ENCODE results near the gene HAVCR1. TPM values are rescaled to one million over a fixed set of nuclear protein-coding genes. Genes with fewer than 3 reads are reported as not detected.
A peak's percentile ranks its signal among the peaks of the same experiment; 100 is the strongest.

Gene HAVCR1
- polyA plus RNA-seq, 2 of the 4 experiments (the other 2 are of a cell fraction): 94.7 to 103 TPM

DNA sequence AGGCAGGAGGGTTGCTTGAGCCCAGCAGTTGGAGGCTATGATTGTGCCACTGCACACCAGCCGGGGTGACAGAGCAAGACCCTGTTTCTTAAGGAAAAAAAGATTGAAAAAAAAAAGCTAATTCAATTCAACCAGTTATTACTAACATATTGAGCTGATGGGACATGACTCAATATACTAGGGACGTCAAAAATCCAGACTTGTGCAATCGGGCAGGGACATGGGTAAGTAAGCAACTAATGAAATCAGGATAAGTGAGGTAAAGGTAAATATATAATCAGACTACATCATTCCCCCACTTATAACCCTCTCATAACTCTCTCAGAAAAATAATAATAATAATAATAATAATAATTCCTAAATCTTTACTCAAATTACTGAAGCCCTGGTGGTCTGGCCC lies 975 bp upstream of the HAVCR1 start:
- peak overlapping the region; percentile 89 to 92 for H3K27ac ChIP-seq
- WGBS (ENCODE audit: missing lambda C conversion rate): 3% methylated on average over 3 of the region's 3 CpGs
- POLR2A ChIA-PET: interaction anchor here (0.6 to 1.9 kb wide), 3 partner anchors 10 to 82 kb away, joined by 7 read pairs; partner anchors contain the start of gene MED7
- FAIRE-seq (no peak), ATAC-seq (peak; percentile 39 to 41; a peak in 5 of 6 replicates), DNase-seq (ENCODE audit: low read depth in 1 of 2, low spot score in 1 of 2) (peak; percentile 52 to 85)
- H3K9me3 ChIP-seq: no peaks in the 10 kb centered on the region
- peak overlapping the region; percentile 67 for H3K4me2 ChIP-seq
- peaks cover 61% of the 10 kb centered on the region for H3K4me1 ChIP-seq
- peak overlapping the region; percentile 23; the same call in 1 of the 3 replicates for H3K4me3 ChIP-seq
- CTCF ChIA-PET: interaction anchor here (0.6 to 2.8 kb wide), 3 partner anchors 13 to 1205 kb away, joined by 3 to 17 read pairs (median 11); no protein-coding TSS in a partner anchor
- TF ChIP-seq RAD21 (conservative IDR thresholded peaks at IDR 0.05 in 1 of 2, IDR thresholded peaks at IDR 0.05 in 1 of 2): peak in 1 of 2 experiments; percentile 24; a peak in 2 of 5 replicates
- TF ChIP-seq MAX (IDR thresholded peaks at IDR 0.05): no peak
- TF ChIP-seq EP300 (IDR thresholded peaks at IDR 0.05): peak; percentile 84 to 88
- no peak for TF ChIP-seq NR3C1 (IDR thresholded peaks at IDR 0.05)
- TF ChIP-seq HOXB5 (CRISPR knock-in tag; IDR thresholded peaks at IDR 0.05): no peak
- TF ChIP-seq NPAS2 (CRISPR knock-in tag; IDR thresholded peaks at IDR 0.05; ENCODE audit: borderline replicate concordance): no peak
- TF ChIP-seq TFCP2L1 (CRISPR knock-in tag; IDR thresholded peaks at IDR 0.05): no peak
- TF ChIP-seq, protein P1, sequence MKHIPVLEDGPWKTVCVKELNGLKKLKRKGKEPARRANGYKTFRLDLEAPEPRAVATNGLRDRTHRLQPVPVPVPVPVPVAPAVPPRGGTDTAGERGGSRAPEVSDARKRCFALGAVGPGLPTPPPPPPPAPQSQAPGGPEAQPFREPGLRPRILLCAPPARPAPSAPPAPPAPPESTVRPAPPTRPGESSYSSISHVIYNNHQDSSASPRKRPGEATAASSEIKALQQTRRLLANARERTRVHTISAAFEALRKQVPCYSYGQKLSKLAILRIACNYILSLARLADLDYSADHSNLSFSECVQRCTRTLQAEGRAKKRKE (CRISPR knock-in tag; IDR thresholded peaks at IDR 0.05; ENCODE audit: low read depth): no peak
- TF ChIP-seq EHF (CRISPR knock-in tag; IDR thresholded peaks at IDR 0.05): no peak
- no peak for TF ChIP-seq ZC3H11A (IDR thresholded peaks at IDR 0.05)
- peak; percentile 73; the same call in 1 of the 3 replicates for TF ChIP-seq BCL3 (IDR thresholded peaks at IDR 0.05)
- TF ChIP-seq HOXB13 (CRISPR knock-in tag; IDR thresholded peaks at IDR 0.05; ENCODE audit: low read depth): no peak
- TF ChIP-seq RNF2 (IDR thresholded peaks at IDR 0.05; ENCODE audit: borderline replicate concordance, low read depth): no peak
- TF ChIP-seq, protein P2, sequence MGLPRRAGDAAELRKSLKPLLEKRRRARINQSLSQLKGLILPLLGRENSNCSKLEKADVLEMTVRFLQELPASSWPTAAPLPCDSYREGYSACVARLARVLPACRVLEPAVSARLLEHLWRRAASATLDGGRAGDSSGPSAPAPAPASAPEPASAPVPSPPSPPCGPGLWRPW (IDR thresholded peaks at IDR 0.05): peak; percentile 81
- no peak for TF ChIP-seq FOSB (CRISPR knock-in tag; IDR thresholded peaks at IDR 0.05)
- TF ChIP-seq, protein P3, sequence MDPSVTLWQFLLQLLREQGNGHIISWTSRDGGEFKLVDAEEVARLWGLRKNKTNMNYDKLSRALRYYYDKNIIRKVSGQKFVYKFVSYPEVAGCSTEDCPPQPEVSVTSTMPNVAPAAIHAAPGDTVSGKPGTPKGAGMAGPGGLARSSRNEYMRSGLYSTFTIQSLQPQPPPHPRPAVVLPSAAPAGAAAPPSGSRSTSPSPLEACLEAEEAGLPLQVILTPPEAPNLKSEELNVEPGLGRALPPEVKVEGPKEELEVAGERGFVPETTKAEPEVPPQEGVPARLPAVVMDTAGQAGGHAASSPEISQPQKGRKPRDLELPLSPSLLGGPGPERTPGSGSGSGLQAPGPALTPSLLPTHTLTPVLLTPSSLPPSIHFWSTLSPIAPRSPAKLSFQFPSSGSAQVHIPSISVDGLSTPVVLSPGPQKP (IDR thresholded peaks at IDR 0.05; ENCODE audit: low read depth, low read length): no peak
- TF ChIP-seq RCOR1 (IDR thresholded peaks at IDR 0.05; ENCODE audit: low read depth, low read length): no peak
- peak; percentile 82; the same call in 1 of the 2 replicates for TF ChIP-seq GATA3 (IDR thresholded peaks at IDR 0.05; ENCODE audit: borderline replicate concordance)
- no peak for TF ChIP-seq RARB (CRISPR knock-in tag; IDR thresholded peaks at IDR 0.05)
- peak; percentile 87 for TF ChIP-seq JUNB (IDR thresholded peaks at IDR 0.05)
- no peak for TF ChIP-seq MYC (IDR thresholded peaks at IDR 0.05; ENCODE audit: borderline replicate concordance, low read length)
- TF ChIP-seq FOSL2 (IDR thresholded peaks at IDR 0.05): peak; percentile 70
- peak; percentile 79 for TF ChIP-seq FOSL2 (CRISPR knock-in tag; IDR thresholded peaks at IDR 0.05)
- no peak for TF ChIP-seq BHLHE40 (IDR thresholded peaks at IDR 0.05; ENCODE audit: low read depth, low read length)
- peak; percentile 98 to 99 for TF ChIP-seq CEBPB (IDR thresholded peaks at IDR 0.05)
- TF ChIP-seq POLR2A (IDR thresholded peaks at IDR 0.05; ENCODE audit: low read length): no peak
- no peak for TF ChIP-seq ZFP36 (IDR thresholded peaks at IDR 0.05; ENCODE audit: borderline replicate concordance, partially characterized antibody)
- no peak for TF ChIP-seq REST (IDR thresholded peaks at IDR 0.05)
- TF ChIP-seq, protein P4, sequence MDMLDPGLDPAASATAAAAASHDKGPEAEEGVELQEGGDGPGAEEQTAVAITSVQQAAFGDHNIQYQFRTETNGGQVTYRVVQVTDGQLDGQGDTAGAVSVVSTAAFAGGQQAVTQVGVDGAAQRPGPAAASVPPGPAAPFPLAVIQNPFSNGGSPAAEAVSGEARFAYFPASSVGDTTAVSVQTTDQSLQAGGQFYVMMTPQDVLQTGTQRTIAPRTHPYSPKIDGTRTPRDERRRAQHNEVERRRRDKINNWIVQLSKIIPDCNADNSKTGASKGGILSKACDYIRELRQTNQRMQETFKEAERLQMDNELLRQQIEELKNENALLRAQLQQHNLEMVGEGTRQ (IDR thresholded peaks at IDR 0.05): no peak
- TF ChIP-seq HDAC2 (IDR thresholded peaks at IDR 0.05): no peak
- TF ChIP-seq, protein P5, sequence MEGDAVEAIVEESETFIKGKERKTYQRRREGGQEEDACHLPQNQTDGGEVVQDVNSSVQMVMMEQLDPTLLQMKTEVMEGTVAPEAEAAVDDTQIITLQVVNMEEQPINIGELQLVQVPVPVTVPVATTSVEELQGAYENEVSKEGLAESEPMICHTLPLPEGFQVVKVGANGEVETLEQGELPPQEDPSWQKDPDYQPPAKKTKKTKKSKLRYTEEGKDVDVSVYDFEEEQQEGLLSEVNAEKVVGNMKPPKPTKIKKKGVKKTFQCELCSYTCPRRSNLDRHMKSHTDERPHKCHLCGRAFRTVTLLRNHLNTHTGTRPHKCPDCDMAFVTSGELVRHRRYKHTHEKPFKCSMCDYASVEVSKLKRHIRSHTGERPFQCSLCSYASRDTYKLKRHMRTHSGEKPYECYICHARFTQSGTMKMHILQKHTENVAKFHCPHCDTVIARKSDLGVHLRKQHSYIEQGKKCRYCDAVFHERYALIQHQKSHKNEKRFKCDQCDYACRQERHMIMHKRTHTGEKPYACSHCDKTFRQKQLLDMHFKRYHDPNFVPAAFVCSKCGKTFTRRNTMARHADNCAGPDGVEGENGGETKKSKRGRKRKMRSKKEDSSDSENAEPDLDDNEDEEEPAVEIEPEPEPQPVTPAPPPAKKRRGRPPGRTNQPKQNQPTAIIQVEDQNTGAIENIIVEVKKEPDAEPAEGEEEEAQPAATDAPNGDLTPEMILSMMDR (IDR thresholded peaks at IDR 0.05): no peak
- TF ChIP-seq SREBF2 (IDR thresholded peaks at IDR 0.05): no peak
- TF ChIP-seq ZSCAN20 (CRISPR knock-in tag; IDR thresholded peaks at IDR 0.05): no peak
